Colon (tissue), 2 donors: ENCODE results near the gene PNKD.
"Not testable (repeated sequence)": the region's sequence is repeated elsewhere in the genome, so short reads cannot be mapped to it uniquely, and the experiment has no call there.

ENCODE experiments used
- FAIRE-seq: peaks from 2 replicates; lab custom pipeline; 2012; peaks lifted over from hg19 to GRCh38; lab: Jason Lieb, UNC
- donor health status: control.
- donor health status: control.

Gene PNKD

DNA sequence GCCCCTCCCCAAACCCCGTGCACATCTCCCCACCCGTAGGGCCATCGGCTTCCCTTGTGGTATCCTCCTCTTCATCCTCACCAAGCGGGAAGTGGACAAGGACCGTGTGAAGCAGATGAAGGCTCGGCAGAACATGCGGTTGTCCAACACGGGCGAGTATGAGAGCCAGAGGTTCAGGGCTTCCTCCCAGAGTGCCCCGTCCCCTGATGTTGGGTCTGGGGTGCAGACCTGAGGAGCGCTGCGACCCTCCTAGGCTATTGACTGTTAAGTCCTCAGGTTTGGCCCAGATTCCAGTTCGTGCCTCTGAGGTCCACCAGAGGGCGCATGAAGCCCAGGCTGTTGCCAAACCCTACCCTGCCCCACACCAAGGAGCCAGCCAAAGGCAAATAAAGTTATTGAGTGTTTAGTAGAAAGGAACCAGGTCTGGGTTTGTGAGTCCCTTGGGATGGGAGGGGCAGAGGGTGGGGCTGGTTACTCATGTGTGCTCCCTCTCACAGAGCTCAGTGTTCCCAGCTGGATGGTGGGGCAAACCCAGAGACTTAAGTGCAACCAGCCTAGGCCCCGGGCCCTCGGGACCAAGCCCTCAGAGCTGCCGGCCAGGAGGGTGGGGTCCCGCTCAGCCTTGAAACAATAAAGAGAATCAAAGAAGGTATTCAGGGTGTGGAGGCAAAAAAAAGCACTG, 2.4 kb downstream of the PNKD start:
- FAIRE-seq: no peak

DNA sequence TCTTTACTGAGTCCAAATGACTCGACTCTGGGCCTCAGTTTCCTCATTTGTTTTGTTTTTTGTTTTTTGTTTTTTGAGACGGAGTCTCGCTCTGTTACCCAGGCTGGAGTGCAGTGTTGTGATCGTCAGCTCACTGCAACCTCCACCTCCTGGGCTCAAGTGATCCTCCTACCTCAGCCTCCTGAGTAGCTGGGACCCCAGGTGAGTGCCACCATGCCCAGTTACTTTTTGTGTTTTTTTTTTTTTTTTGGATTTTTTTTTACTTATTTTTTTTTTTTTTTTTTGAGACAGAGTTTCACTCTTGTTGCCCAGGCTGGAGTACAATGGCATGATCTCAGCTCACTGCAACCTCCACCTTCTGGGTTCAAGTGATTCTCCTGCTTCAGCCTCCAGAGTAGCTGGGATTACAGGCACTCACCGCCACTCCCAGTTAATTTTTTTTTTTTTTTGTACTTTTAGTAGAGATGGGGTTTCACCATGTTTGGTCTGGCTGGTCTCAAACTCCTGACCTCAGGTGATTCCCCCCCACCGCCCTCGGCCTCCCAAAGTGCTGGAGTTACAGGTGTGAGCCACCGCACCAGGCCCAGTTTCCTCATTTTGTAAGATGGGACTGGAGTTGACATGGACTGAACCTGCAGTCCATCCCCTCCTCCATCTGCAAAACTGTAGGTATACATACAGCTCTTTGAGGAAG, 3.0 kb downstream of the PNKD start:
- FAIRE-seq: not testable (repeated sequence)

DNA sequence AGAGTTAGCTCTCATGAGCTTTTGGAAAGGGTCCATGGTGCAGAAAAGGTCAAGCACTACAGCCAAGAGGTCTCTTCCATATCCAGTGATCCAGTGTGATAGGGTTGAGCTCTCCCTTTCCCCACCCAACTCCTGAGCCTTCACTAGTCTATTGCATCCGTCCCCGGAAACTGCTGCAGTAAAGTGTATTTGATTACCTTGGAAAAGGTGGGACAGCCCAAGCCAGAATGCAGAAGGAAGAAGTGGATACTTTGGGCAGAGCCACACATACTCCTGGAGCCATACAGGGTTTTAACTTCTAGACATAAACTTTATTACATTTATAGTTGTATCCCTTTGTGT, 3.6 kb downstream of the PNKD start:
- FAIRE-seq: no peak

DNA sequence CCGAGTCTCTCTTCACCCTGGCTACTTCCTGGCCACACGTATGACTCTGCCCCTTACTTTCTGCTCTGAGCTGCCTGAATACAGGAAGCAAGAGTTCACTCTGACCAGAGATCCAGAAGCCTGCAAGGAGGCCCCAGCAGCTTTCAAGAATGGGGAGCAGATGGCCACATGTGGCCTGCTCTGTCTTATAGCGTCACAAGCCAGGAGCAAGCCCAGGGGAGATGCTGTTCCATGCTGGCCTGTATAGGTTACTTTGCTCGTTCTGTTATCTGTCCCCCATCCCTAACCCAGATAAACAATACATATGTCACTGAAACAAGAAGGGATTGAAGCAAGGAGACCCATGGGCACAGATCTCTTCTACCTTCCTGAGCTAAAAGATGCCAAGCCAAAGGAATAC, 4.3 kb downstream of the PNKD start:
- no peak for FAIRE-seq

DNA sequence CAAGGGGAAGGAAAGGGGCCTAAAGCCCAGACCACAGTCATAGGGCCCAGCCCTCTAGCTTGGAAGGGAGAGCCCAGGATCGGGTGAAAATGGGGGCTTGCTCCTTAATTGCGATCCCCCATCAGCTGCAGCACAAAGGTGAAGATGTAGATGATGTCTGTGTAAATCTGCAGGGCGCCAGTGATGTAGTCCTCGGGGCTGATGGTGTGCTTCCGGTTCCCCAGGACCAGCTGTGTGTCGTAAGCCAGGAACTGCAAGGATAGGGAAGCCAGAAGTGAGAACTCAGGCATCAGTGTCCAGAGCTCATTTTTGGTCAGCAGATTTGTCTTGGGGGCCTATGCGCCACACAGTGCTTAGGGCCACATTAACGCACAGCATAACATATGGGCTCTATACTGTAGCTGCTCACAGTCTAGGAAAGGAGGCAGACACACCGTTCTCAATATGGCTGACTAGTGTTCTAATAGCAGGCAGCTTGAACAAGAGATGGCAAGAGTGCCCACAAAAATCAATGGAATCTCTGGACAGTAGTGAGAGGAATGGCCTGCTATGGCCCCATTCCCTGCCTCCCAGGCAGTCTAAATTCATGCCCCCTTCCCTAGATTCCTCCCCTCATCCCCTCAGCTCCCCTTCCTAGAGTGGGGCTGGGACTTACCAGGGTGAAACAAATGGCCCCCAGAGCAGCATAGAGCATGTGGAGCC, 5.2 kb downstream of the PNKD start:
- no peak for FAIRE-seq

DNA sequence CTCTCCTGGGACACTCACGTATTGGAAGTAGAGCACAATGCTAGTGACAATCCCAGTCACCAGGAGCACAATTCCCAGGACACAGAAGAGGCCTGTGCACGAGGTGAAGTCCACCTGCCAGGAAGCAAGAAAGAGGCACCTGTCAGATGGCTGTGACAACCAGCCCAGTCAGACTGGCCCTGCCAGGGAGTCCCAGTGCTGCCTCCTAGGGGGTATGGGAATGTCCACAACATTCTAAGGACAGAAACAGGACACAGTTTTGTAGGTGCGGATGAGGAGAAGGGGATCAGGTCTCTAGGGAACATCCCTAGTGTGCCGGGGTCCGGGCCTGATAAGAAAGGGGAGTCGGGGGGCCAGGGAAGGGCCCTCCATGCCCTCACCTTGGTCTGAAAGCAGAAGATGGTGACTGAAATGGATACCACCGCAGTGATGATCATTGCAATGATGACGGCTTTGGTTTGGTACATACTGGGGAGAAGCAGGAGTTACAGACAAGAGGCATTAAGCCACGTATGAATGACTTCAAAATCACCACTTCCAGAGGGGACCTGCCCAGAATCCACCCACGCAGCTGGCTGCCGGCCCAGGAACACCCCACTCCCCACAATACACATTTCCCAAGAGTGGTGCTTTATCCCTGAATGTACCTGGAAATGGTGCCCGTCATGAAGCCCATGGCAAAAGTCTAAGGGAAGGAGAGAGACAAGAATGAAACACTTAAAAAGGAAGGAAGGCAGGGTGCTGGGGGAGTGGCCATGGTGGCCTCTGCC, 6.9 kb downstream of the PNKD start:
- no peak for FAIRE-seq

DNA sequence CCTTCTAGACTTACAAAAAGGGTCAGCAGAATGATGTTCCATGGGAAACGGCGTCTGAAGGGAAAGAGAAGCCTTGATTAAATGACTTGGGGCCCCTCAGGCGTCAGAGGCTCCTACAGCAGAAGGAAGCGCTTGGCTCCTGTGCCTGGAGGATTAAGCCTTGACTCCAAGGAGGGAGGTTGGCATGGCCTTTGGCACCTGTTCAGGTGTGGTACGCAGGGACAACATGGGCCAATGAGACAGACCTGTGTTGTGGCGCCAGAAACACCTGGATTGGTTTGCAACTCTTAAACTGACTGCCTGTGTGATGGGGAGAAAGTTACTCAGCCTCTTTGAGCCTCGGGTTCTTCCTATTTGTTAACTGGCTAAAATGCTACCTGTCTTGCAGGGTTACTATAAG, 7.6 kb downstream of the PNKD start:
- no peak for FAIRE-seq

DNA sequence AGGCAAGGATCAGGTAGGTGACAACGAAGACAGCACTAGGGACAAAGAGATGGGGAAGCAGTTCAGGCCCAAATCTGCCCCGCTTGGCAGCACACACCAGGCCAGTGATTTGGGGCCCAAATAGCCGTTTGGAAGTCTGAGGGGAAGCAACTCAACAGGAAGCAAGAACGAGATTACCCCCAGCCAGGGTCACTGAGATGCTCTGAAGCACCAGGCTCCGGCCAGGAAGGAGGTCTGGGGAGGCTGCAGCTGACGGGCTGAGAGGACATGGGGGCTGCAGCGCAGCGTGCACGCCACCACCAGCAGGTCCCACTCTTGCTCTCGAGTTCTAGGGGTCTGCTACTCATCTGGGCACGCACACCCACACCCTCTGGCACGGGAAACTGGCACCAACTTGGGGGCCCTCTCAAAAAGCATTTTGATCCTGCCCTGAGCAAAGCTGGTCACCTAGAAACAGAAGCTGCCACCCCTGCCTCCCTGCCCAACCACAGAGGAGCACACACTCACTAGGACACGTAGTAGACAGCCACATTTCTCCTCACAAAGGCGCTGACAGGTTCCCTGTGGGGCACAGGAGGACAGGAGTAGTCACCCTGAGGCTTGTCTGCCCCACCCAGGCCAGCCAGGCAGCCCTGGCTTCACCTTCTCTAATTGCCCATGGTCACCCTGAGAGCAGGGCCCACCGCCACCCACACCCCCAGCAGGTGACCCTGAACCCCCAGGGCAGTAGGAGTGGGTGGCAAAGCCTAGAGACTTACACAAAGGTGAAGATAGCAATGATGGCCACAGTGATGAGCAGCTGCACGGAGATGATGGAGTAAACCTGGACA, 8.4 kb downstream of the PNKD start:
- FAIRE-seq: no peak

DNA sequence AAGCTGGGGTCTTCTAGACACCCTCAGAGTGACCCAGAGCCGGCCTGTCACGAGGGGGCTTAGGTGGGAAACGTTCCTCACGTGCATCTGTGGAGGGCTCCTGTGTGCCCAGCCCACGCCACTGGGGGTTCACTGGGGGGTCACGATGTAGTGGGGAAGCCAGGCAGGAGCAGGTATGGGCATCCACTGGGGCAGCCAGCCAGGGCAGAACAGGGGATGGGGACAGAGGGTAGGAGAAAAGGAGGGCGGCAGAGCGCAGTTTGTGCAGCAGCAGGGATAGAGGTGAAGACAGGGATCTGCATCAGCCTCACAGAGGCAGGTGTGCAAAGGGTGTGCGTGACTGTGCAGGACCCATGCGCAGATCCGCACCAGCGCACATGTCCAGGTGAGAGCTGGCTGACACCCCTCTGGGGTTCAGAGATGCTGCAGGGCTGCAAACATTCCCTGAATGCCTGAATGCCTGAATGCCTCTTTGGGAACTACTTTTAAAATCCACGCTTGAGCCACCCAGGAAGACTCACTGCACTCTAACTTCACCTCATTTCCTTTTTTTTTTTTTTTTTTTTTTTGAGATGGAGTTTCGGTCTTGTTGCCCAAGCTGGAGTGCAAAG, 10.0 kb downstream of the PNKD start:
- FAIRE-seq: no peak

DNA sequence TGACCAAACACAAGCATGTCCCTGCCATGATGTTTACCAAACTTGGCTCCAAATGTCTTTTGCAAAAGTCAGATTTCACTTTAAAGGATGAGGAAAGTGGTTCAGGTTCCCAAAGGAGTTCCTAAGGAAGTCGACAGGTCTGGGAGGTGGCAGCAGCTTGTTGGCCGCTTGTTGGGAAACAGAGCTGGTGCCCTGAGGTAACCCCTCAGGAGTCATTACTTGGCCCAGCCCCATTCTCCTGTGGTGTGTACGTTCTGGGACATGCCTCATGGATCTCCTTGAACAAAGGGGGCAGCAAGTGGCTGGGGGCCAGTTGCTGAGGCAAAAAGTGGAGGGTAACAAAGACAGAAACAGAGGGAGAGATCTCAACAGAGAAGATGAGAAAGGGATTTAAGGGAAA, 11.1 kb downstream of the PNKD start:
- FAIRE-seq: no peak

DNA sequence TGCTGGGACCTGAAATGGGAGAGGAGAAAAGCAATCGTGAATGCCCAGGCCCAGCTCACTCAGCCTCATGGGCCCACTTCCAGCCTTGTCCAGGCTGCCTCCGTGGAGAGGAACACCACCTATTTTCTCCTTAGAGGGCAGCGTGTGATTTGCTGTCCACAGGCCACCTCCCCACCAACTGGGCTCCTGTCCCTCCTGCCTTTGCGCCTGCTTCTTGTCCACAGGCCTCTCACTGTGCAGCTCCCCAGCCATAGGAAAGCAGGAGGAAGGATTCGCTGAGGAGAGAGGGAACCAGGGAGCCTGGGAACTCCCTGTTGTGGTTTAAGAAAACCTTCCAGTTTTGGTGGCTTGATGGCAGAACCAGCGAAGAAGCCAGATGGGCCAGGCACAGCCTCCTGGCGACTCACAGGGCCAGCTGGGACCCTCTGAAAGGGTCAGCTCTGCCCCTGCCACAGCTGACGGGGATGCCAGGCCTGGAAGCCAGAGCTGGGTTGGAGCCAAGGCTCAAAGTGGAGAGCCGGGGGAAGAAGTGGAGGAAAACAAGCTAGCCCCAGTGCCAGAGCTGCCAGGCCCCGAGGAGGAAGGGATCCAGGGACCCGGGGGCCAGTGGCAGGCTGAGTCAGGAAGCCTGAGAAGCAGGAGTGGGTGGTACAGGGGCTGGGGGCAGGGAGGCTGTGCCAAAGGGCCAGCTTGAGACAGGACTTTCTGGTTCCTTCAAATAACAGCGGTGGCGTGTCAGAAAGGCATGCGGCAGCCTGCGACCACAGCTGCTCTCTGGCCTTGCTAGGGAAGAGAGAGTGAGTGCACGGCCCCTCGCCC, 12.1 kb downstream of the PNKD start:
- FAIRE-seq: no peak

DNA sequence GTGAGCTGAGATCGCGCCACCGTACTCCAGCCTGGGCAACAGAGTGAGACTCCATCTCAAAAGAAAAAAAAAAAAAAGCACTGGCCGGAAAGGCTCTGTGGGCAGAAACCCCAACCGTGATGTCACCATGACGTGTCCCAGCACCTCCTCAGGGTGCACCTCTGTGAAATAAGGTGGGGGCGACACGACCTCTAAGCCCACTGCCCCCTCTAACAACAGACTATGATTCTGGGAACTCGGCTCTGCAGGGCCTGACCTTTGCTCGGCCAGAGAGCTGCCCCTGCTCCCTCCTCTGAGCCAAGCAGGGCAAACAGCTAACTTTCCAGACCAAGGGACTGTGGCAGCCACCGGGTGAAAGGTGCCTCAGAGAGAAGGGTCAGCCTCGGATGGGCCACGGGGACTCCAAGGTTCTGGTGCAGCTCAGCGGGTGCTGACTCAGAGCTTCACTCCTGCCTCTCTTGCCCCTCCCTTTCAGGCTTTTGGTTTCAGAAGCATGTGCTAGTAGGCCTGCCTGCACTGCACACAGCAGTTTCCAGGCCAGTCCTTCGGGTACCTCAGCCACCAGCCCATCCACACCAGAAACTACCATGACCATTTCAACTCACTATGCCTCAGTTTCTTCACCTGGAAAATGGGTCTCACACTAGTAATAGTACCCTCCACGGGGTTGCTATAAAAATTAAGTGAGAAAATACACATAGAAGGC, 13.9 kb downstream of the PNKD start:
- FAIRE-seq: no peak

DNA sequence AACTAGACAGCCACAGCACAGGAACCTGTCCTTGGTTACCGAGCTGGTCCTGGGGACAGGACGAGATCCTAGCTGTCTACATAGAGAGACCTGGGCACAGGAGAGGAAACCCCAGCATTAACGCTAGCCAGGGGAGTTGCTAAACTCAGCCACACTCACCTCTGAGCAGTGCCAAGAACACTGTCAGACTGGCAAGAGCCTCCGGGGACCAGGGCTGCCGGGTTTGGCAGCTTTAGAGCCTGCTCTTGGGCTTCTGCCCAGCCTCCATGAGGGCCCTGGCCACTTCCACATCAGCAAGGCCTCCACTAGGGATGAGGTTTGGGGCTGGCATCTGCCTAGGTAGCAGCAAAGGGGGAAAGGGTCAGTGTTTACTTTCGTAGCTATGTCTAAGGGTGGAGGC, 15.3 kb downstream of the PNKD start:
- no peak for FAIRE-seq

DNA sequence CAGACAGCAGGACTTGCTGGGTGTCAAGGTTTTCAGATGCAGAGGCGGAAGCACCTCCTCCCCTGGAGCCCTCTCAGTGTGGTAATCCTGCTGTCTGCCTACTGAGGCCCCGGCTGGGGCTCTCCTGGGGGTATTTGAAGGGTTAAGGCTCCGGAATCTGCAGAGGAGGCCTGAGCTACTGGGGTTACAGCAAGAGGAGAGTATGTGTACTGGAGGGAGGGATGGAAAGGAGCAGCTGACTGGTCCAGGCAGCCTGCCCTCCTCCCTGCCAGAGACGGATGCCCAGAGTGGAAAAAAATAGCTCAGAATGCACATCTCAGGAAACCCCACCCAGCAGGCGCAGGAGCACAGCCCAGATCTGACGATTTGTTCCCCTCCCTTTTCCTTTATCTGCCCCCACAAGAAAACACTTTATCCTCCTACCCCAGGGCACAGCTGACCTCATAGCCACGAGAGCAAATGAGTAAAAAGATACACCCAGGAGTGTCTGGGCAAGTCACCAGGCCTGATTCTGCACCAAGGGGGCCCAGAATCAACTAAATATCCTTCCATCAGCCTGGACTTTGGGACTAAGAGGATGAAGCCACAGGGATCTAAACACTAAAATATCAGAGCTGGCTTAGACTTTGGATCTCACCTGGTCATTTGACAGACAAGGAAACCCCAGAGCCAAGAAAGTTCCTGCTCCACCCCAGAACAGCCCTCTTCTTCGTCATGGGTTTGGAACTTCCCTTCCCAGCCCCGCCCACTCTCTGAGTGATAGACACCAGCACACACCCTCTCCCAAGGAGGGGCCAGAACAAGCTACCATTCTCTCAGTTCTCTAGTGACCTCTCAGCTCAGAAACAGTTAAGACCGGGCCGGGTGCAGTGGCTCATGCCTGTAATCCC, 16.5 kb downstream of the PNKD start:
- no peak for FAIRE-seq

DNA sequence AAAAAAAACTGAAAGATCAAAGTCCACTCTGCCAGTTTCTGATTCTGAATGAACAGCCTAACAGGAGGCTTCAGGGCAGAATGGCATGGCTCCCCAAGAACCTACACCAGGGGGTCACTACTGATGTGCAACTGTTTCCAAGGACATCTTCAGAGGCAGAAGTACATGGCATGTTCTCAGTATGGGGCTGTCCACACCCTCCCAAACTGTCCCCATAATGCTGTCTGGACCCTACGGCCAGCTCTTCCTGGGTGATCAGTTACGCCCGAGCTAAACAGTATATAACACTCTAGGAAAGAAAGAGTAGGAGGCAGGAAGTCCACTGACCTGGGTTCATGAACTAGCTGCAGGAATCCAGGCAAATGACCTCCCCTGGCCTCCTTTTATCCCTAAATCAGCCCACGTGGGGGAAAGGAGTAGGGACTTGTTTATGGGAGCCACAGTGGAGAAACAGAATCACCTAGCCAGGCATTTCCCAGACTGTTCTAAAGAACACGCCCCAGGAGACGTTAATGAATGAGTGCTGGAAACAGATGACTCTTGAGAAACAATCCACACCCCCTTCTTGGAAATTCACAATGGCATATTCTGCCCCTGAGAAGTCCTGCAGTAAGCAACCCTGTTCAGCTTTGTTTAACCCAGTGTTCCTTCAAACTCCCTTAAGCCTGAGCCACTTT, 19.5 kb downstream of the PNKD start:
- FAIRE-seq: no peak

DNA sequence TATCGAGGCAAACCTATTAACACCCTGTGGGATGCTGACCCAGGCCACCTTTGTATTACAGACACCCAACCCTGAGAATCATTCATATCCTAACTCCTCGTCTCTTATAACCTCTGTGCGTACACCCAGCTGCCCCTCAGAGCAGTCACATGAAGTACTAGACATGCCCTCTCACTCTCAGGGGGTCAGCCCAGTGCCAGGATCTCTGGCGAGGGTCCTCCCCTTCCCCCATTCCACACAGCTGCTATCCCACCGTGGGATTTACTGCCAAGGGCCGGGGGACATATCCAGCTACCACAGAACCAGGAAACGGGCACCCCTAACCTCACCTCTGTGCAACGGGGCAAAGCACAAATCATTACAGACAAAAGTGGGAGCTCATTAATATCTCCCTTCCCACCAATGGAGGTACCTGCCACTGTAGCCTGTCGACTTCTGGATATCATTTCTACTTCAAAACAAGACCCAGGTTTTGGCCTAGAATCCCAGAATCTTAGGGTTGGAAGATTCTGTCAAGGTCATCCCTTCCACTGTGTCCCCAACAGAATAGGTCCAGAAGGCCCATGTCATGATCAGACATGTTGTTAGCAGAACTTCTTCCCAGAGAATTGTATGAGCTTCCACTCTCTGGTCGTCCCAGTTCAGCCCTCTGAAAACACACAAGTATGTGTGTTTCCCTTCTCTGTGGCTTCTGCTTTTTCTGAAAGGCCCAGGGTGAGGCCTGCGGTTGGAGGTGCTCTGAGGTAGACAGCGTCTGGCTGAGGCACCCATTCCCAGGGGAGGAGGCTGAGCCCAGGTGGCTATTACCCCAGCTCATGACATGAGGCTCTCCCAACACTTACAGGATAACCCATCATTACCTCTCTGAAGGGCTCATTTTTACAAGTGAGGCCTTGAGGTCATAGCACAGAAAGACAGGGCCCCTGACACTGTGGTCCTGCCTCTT, 20.3 kb downstream of the PNKD start:
- no peak for FAIRE-seq
